ENCODE data around the gene TET3. TPM values are rescaled to one million over a fixed set of nuclear protein-coding genes. Genes with fewer than 3 reads are reported as not detected.
A peak's percentile ranks its signal among the peaks of the same experiment; 100 is the strongest.

Gene TET3
- polyA plus RNA-seq, 4 donors: 22.4 to 26.2 (median 24.4) TPM

- peak in 1 of 4 donors; percentile 71 for DNase-seq (ENCODE audit: low read depth in 4 of 4, low spot score in 3 of 4)
Observed at GRCh38 chr2:74002505-74003421, 18.1 kb downstream of the TET3 start.

DNA sequence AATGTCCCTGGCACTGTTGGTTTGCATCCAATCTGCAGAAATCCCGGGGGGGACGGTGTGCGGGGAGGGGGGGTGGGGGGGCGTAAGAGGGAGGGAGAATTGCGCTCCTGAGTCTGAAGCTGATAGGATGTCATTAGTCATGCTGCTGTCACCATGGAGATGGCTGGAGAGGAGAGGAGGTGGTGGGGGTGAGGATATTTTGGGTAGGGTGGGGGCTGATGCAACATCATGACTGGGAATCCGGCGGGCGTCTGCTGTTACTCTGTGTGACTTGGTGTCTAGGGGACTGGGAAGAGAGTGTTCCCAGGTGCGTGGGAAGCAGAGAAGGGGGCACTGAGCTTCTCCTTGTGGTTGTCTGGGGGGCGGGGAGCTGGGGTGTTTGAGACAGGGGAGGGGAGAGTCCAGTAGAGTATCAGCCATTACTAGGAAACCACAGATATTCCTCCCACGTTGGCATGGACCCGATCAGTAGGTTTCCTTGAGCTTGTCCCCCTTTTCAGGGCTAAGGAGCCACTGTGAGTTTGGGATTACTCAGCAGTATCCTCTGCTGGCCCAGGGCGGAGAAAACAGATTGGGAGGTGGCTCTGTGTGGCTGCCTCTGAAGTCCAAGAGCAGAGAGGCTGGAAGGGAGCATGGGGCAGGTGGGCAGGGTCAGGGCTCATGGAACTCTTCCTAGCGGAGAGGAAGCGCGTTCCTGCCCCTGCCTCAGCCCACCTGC is 18.9 kb downstream of the TET3 start:
- DNase-seq (ENCODE audit: low read depth in 4 of 4, low spot score in 3 of 4): no peak

GRCh38 chr2:74004212-74005182 is 19.8 kb downstream of the TET3 start:
- DNase-seq (ENCODE audit: low read depth in 4 of 4, low spot score in 3 of 4): no peak

- no peak for DNase-seq (ENCODE audit: low read depth in 4 of 4, low spot score in 3 of 4)
Observed at GRCh38 chr2:74005786-74006185, 21.1 kb downstream of the TET3 start.

- no peak for DNase-seq (ENCODE audit: low read depth in 4 of 4, low spot score in 3 of 4)
Observed at GRCh38 chr2:74006459-74006858, 21.7 kb downstream of the TET3 start.

GRCh38 chr2:74007121-74007520 is 22.4 kb downstream of the TET3 start:
- DNase-seq (ENCODE audit: low read depth in 4 of 4, low spot score in 3 of 4): no peak

DNA sequence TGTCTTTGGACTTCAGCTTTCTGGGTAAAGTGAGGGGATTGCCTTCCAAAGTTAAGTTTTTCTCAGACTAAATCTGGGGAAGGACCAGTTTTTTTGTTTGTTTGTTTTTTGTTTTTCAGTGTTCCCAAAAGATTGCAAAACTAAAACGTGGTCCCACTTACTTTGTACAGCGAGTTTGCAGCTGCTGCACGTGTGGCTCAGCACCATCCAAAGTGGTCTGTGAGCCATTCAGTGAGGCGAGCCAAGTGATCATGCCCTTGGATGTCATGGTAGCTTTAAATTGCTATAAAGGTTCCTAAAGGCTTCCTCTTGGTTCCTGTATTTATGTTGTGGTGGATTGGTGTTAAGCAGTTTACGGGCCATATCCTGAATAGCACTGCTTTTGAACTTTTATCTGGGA is 23.0 kb downstream of the TET3 start:
- DNase-seq (ENCODE audit: low read depth in 4 of 4, low spot score in 3 of 4): no peak

DNA sequence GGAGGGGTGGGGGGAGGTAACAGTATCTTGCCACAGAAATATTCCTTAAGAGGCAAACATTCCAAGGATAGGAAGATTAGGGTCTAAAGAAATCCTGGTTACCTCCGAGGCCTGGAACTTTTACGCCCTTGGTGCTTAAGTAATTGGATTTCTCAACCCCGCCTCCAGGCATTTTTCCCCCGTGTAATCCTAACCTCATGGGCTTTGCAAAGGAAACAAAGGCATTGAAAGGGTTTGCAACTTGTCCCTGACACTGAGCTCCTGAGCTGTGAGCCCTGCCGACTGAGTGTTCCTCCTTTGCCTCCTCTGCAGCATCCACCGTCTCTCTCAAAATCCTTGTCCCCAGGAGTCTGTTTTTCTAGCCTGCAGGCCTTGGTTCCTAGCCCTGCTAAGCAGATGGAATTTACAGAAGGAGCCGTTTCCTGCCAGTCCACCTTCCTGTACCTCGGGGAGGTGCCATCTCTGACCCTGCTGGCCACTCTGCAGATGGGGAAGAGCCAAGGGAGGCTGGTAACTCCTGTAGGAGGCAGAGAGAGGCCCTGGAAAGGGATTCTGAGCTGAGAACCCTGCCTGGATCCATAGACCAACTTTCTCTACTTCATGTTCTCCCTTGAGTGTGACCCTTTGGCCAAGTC is 24.2 kb downstream of the TET3 start:
- DNase-seq (ENCODE audit: low read depth in 4 of 4, low spot score in 3 of 4): no peak

- DNase-seq (ENCODE audit: low read depth in 4 of 4, low spot score in 3 of 4): no peak
Observed at GRCh38 chr2:74009577-74009976, 24.9 kb downstream of the TET3 start.

- no peak for DNase-seq (ENCODE audit: low read depth in 4 of 4, low spot score in 3 of 4)
Observed at GRCh38 chr2:74010087-74010541, 25.4 kb downstream of the TET3 start.

DNA sequence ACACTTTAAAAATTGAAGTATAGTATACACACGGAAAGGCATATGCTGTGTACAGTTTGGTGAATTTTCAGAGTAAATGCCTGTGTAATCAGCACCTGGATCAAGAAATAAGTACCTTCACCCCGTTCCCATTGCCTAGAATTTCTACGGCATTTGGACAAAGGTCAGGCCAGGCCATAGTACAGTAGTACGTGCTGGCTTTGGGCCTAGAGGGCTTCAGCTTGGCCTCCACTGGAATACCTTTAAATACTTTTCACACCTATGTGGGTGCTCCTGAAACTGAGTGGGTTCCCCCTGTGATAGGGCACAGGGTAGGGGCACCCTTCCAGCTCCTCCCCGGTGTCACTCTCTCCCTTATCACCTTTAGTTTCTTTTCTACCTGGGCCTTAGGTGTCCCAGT is 26.5 kb downstream of the TET3 start:
- DNase-seq (ENCODE audit: low read depth in 4 of 4, low spot score in 3 of 4): no peak

DNA sequence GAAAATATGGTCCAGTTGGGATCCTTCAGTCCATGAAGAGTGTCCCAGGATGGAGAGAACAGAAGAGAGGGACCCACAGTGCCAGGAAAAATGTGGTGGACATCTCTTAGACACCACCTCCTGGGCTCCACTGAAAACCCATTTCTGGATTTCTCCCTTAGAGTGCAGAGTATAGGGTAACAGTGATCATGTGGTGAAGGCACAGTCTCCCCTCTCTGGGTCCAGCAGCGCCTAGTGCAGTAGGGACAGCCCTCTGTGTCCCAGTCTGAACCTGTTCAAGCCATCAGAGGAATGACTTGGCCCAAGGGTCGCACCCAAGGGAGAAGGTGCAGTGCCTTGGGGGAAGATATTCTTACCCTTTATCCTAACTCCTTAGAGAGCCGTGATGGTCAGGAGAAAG is 30.1 kb downstream of the TET3 start:
- no peak for DNase-seq (ENCODE audit: low read depth in 4 of 4, low spot score in 3 of 4)

DNA sequence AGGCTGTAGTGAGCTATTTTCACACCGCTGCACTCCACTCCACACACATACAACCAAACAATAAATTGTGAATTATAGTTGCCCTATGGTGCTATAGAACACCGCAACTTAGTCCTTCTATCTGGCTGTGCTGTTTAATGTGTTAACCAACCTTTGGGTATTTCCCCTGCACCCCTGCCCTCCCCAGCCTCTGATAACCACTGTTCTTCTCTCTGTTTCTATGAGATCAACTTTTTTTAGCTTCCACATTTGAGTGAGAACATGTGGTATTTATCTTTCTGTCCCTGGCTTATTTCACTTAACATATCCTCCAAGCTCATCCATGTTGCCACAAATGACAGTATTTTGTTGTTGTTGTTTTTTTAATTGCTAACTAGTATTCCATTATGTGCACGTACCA is 32.5 kb downstream of the TET3 start:
- DNase-seq (ENCODE audit: low read depth in 4 of 4, low spot score in 3 of 4): no peak

DNA sequence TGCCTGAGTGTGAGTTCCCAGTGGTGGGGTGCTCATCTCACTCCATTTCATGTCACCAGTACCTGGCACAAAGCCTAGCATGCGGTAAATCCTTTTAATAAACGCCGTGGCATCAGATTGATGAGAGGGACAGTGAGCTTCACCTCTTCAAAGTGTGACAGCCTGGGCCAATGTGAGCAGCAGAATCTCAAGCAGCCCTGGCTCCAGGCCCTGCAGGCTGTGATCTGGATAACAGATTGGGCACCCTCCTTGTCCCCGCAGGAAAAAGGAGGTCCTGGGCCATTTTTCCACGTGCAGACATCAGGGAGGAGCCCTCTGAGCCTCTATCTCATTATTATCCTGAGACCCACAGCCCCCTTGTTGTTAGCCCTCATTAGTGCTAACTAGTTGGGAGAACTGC is 34.8 kb downstream of the TET3 start:
- DNase-seq (ENCODE audit: low read depth in 4 of 4, low spot score in 3 of 4): no peak

- no peak for DNase-seq (ENCODE audit: low read depth in 4 of 4, low spot score in 3 of 4)
Observed at GRCh38 chr2:74020702-74021406, 36.1 kb downstream of the TET3 start.

- no peak for DNase-seq (ENCODE audit: low read depth in 4 of 4, low spot score in 3 of 4)
Observed at GRCh38 chr2:74021407-74021755, 36.7 kb downstream of the TET3 start.

DNA sequence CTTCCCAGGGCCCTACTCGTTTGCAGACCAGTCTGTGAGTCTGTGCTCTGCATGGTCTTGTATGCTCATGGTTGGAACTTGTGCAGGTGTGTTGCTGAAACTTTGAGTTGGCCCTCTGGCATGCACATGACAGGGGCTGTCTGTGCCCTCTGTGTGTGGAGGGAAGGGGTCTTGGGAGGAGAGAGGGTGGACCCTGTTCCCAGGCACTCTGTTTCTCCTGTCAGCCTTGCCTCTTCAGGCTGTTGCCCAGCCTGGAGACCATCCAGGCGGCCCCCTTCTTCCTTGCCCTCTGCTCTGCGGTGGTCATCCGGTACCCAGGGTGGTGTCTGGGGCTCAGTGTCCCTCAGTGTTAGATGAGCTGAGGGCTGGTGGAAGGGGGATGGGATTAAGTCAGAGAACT is 39.5 kb downstream of the TET3 start:
- no peak for DNase-seq (ENCODE audit: low read depth in 4 of 4, low spot score in 3 of 4)

GRCh38 chr2:74025971-74026612 is 41.4 kb downstream of the TET3 start:
- no peak for DNase-seq (ENCODE audit: low read depth in 4 of 4, low spot score in 3 of 4)

DNA sequence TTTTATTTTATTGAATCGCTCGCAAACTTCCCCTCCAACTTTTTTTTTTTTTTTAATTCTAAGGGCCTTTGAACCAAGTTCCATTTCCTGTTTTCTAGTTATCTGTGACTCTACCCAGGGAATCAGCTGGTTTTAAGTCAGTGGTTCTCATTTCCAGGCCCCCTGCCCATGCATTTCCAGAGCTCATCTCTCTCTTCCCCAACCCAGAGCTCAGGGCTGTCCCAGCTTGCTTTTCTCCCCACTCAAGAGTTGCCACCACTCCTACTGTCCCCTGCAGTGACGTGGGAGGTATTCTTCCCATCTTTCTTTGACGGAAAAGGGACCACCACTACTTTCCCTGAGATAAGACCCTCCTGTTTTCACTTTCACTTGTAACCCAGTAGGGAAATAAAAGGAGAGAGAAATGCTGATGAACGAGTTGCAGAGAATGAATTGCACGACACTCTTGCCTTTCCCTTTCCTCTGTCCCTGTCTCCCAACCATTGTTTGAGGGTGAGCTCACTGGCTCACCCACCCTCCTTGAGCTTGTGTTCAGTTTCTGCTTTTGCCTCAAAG is 42.1 kb downstream of the TET3 start:
- no peak for DNase-seq (ENCODE audit: low read depth in 4 of 4, low spot score in 3 of 4)
